Left lung (tissue), 10 donors: Measurements from ENCODE around the gene P3H2. TPM values are rescaled to one million over a fixed set of nuclear protein-coding genes. Genes with fewer than 3 reads are reported as not detected.

Experiments used
- ATAC-seq: fragments of 200-7000 bp; cut with Tn5 transposase; one replicate; pipeline ENCODE4 v1.9.1; 2020; ENCODE audit warnings: moderate library complexity
- DNase-seq, 4 donors: peaks; one replicate each; pipeline ENCODE4 v3.0.0-alpha.2; 2013 to 2020
- H3K27ac ChIP-seq, 2 donors: fragments of 200-600 bp; sonication (generic) in 1 of 2; one replicate each; pipeline versions ENCODE4 v1.5.0 to v1.8.0; 2020 to 2021
- H3K27me3 ChIP-seq, 2 donors: fragments of 200-600 bp; sonication (generic) in 1 of 2; one replicate each; pipeline versions ENCODE4 v1.5.0 to v1.8.0; 2020 to 2021
- H3K36me3 ChIP-seq, 2 donors: fragments of 200-600 bp; sonication (generic) in 1 of 2; one replicate each; pipeline versions ENCODE4 v1.5.0 to v1.8.0; 2020 to 2021
- H3K4me1 ChIP-seq, 2 donors: fragments of 200-600 bp; one replicate each; pipeline ENCODE4 v1.8.0; 2021
- H3K4me3 ChIP-seq, 2 donors: fragments of 200-600 bp; sonication (generic) in 1 of 2; one replicate each; pipeline versions ENCODE4 v1.5.0 to v1.8.0; 2020 to 2021; ENCODE audit warnings: mild to moderate bottlenecking in 1 of 2
- H3K9me3 ChIP-seq, 2 donors: fragments of 200-600 bp; sonication (generic) in 1 of 2; one replicate each; pipeline versions ENCODE4 v1.5.0 to v1.8.0; 2020 to 2021
- intact Hi-C, 2 donors: fragments of 100-400 bp; cut with DNase I; formaldehyde crosslinking; loops; one replicate each; pipeline versions ENCODE4 v1.11.2 to v1.14.2; 2022
- polyA plus RNA-seq, 6 donors: library from polyadenylated mRNA; unstranded; fragments of 120-200 nt; gene quantifications; one replicate each; pipeline ENCODE4 v1.2.1, GENCODE V29; 2013; ENCODE audit not compliant: insufficient read length in 6 of 6
- total RNA-seq, 2 donors: library from RNA; stranded (reverse); fragmentation: NEBNext Ultra II Directional; extraction: Animal tissue kit (Norgen Biotek cat#: 25700); gene quantifications; one replicate each; pipeline ENCODE4 v1.2.1, GENCODE V29; 2021
- TF ChIP-seq, protein P1 (sequence below), 2 donors: fragments of 200-600 bp; sonication (generic) in 1 of 2; IDR thresholded peaks; one replicate each; pipeline versions ENCODE4 v1.5.0 to v1.8.0; 2021; ENCODE audit warnings: antibody characterized with exemption in 2 of 2
- donor health status: DM: no; HTN: yes; CAD: no.
- donor health status: DM: no; HTN: no; CAD: no.

The P3H2 gene
- total and polyA plus RNA-seq, 8 donors: 29.1 to 50.7 (median 36.1) TPM

GRCh38 chr3:190097617-190098016 is 23.1 kb downstream of the P3H2 start:
- Histone ChIP-seq H3K36me3 (no peaks in the 10 kb centered on the region), H3K4me1 (peaks cover 0 to 1% of the 10 kb centered on the region in 2 donors), H3K4me3 (no peak overlapping the region), H3K27ac (no peak overlapping the region), H3K9me3 (no peaks in the 10 kb centered on the region), H3K27me3 (no peaks in the 10 kb centered on the region)
- no peak for ATAC-seq
- TF ChIP-seq, protein P1, sequence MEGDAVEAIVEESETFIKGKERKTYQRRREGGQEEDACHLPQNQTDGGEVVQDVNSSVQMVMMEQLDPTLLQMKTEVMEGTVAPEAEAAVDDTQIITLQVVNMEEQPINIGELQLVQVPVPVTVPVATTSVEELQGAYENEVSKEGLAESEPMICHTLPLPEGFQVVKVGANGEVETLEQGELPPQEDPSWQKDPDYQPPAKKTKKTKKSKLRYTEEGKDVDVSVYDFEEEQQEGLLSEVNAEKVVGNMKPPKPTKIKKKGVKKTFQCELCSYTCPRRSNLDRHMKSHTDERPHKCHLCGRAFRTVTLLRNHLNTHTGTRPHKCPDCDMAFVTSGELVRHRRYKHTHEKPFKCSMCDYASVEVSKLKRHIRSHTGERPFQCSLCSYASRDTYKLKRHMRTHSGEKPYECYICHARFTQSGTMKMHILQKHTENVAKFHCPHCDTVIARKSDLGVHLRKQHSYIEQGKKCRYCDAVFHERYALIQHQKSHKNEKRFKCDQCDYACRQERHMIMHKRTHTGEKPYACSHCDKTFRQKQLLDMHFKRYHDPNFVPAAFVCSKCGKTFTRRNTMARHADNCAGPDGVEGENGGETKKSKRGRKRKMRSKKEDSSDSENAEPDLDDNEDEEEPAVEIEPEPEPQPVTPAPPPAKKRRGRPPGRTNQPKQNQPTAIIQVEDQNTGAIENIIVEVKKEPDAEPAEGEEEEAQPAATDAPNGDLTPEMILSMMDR (IDR thresholded peaks at IDR 0.05): no peak
- DNase-seq: no peak
- intact Hi-C loops: no loop called here

DNA sequence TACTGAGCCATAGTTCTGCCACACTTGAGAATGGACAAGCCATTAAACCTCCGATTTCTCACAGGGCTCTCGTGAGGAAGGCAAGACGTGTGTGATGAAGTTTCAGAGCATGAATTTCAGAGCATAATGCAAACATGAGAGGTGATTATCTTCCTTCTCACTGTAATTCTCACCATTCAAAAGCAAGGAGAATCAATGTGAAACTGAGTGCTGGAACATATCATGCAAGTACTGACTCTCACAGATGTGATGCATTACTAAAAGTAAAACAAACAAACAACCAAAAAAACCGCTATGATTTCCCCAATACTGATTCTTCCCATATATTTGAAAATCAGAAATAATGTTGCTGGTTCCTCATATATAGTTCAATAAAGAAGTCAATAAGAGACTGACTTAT is 23.7 kb downstream of the P3H2 start:
- intact Hi-C loops: no loop called here
- Histone ChIP-seq H3K27me3 (no peaks in the 10 kb centered on the region), H3K4me1 (peaks cover 0 to 6% of the 10 kb centered on the region in 2 donors), H3K36me3 (no peaks in the 10 kb centered on the region), H3K9me3 (no peaks in the 10 kb centered on the region), H3K4me3 (no peak overlapping the region), H3K27ac (no peak overlapping the region)
- TF ChIP-seq, protein P1 (IDR thresholded peaks at IDR 0.05): no peak
- DNase-seq: no peak
- ATAC-seq: no peak

- TF ChIP-seq, protein P1 (IDR thresholded peaks at IDR 0.05): no peak
- Histone ChIP-seq H3K9me3 (no peaks in the 10 kb centered on the region), H3K36me3 (no peaks in the 10 kb centered on the region), H3K4me1 (peaks cover 0 to 6% of the 10 kb centered on the region in 2 donors), H3K4me3 (no peak overlapping the region), H3K27ac (no peak overlapping the region), H3K27me3 (no peaks in the 10 kb centered on the region)
- ATAC-seq: no peak
- DNase-seq: no peak
- intact Hi-C loops: no loop called here
Observed at GRCh38 chr3:190096345-190096744, 24.4 kb downstream of the P3H2 start.

- H3K4me1 ChIP-seq: peaks cover 0 to 6% of the 10 kb centered on the region in 2 donors
- TF ChIP-seq, protein P1 (IDR thresholded peaks at IDR 0.05): no peak
- intact Hi-C loops: no loop called here
- H3K4me3 ChIP-seq: no peak overlapping the region
- H3K36me3 ChIP-seq: no peaks in the 10 kb centered on the region
- ATAC-seq (peak; percentile 40), DNase-seq (peak in 1 of 4 donors; percentile 43)
- no peaks in the 10 kb centered on the region for H3K27me3 ChIP-seq
- no peaks in the 10 kb centered on the region for H3K9me3 ChIP-seq
- H3K27ac ChIP-seq: no peak overlapping the region
Observed at GRCh38 chr3:190094160-190094718, 26.5 kb downstream of the P3H2 start.

- Histone ChIP-seq H3K4me1 (peaks cover 0 to 6% of the 10 kb centered on the region in 2 donors), H3K27ac (no peak overlapping the region), H3K36me3 (no peaks in the 10 kb centered on the region), H3K4me3 (no peak overlapping the region), H3K27me3 (no peaks in the 10 kb centered on the region), H3K9me3 (no peaks in the 10 kb centered on the region)
- intact Hi-C loops: no loop called here
- ATAC-seq (peak; percentile 87), DNase-seq (peak in 1 of 4 donors; percentile 72)
- TF ChIP-seq, protein P1 (IDR thresholded peaks at IDR 0.05): no peak
Observed at GRCh38 chr3:190092250-190092649, 28.4 kb downstream of the P3H2 start.
